ENCODE data around the gene TCHHL1. TPM values are rescaled to one million over a fixed set of nuclear protein-coding genes. Genes with fewer than 3 reads are reported as not detected.

TCHHL1 gene
- total RNA-seq, 6 experiments from 2014 or later = not detected

GRCh38 chr1:152044386-152044785 is 44.5 kb downstream of the TCHHL1 start:
- TF ChIP-seq CTCF (IDR thresholded peaks at IDR 0.05) (no peak), POLR2A (IDR thresholded peaks at IDR 0.05) (no peak)
- H3K4me1 ChIP-seq = no peaks in the 10 kb centered on the region
- no peak overlapping the region for H3K4me3 ChIP-seq
- intact Hi-C loops (cut with DNase I) = no loop called here
- no peak for ATAC-seq
- H3K9me3 ChIP-seq = no peaks in the 10 kb centered on the region
- H3K36me3 ChIP-seq = no peaks in the 10 kb centered on the region
- H3K27me3 ChIP-seq = no peaks in the 10 kb centered on the region
- WGBS (ENCODE audit: insufficient coverage, low coverage, low lambda C conversion rate, missing lambda C conversion rate) = 26% methylated on average over 3 of the region's 3 CpGs
- no peak for DNase-seq
- H3K27ac ChIP-seq = no peak overlapping the region

GRCh38 chr1:152043870-152044269 is 45.0 kb downstream of the TCHHL1 start:
- H3K36me3 ChIP-seq = no peaks in the 10 kb centered on the region
- H3K27ac ChIP-seq = no peak overlapping the region
- ATAC-seq (no peak), DNase-seq (no peak)
- 55% methylated on average over 5 of the region's 5 CpGs for WGBS (ENCODE audit: insufficient coverage, low coverage, low lambda C conversion rate, missing lambda C conversion rate)
- H3K4me1 ChIP-seq = no peaks in the 10 kb centered on the region
- no peak overlapping the region for H3K4me3 ChIP-seq
- no peaks in the 10 kb centered on the region for H3K27me3 ChIP-seq
- TF ChIP-seq CTCF (IDR thresholded peaks at IDR 0.05) (no peak), POLR2A (IDR thresholded peaks at IDR 0.05) (no peak)
- intact Hi-C loops (cut with DNase I) = no loop called here
- no peaks in the 10 kb centered on the region for H3K9me3 ChIP-seq

GRCh38 chr1:152042030-152042429 is 46.8 kb downstream of the TCHHL1 start:
- Histone ChIP-seq H3K4me1 (no peaks in the 10 kb centered on the region), H3K27ac (no peak overlapping the region), H3K36me3 (no peaks in the 10 kb centered on the region), H3K27me3 (no peaks in the 10 kb centered on the region), H3K9me3 (no peaks in the 10 kb centered on the region), H3K4me3 (no peak overlapping the region)
- TF ChIP-seq POLR2A (IDR thresholded peaks at IDR 0.05) = no peak
- no peak for TF ChIP-seq CTCF (IDR thresholded peaks at IDR 0.05)
- no peak for ATAC-seq
- DNase-seq = no peak
- 25% methylated on average over 1 of the region's 1 CpG for WGBS (ENCODE audit: insufficient coverage, low coverage, low lambda C conversion rate, missing lambda C conversion rate)
- intact Hi-C loops (cut with DNase I) = no loop called here

GRCh38 chr1:152039886-152040285 is 49.0 kb downstream of the TCHHL1 start:
- Histone ChIP-seq H3K9me3 (no peaks in the 10 kb centered on the region), H3K27me3 (no peaks in the 10 kb centered on the region), H3K36me3 (no peaks in the 10 kb centered on the region), H3K27ac (no peak overlapping the region), H3K4me1 (peaks cover 0 to 14% (median 0%) of the 10 kb centered on the region in 4 donors), H3K4me3 (no peak overlapping the region)
- WGBS (ENCODE audit: insufficient coverage, low coverage, low lambda C conversion rate, missing lambda C conversion rate) = 67% methylated on average over 1 of the region's 1 CpG
- ATAC-seq (no peak), DNase-seq (no peak)
- intact Hi-C loops (cut with DNase I) = no loop called here
- no peak for TF ChIP-seq POLR2A (IDR thresholded peaks at IDR 0.05)

GRCh38 chr1:152039461-152039860 is 49.4 kb downstream of the TCHHL1 start:
- DNase-seq (no peak), ATAC-seq (no peak)
- no peaks in the 10 kb centered on the region for H3K36me3 ChIP-seq
- H3K27me3 ChIP-seq = no peaks in the 10 kb centered on the region
- no peak overlapping the region for H3K27ac ChIP-seq
- intact Hi-C loops (cut with DNase I) = no loop called here
- H3K4me1 ChIP-seq = peaks cover 0 to 16% (median 0%) of the 10 kb centered on the region in 4 donors
- 75% methylated on average over 1 of the region's 1 CpG for WGBS (ENCODE audit: insufficient coverage, low coverage, low lambda C conversion rate, missing lambda C conversion rate)
- TF ChIP-seq CTCF (IDR thresholded peaks at IDR 0.05) (no peak), POLR2A (IDR thresholded peaks at IDR 0.05) (no peak)
- no peaks in the 10 kb centered on the region for H3K9me3 ChIP-seq
- H3K4me3 ChIP-seq = no peak overlapping the region
